Measurements from ENCODE around the gene NPNT.

DNA sequence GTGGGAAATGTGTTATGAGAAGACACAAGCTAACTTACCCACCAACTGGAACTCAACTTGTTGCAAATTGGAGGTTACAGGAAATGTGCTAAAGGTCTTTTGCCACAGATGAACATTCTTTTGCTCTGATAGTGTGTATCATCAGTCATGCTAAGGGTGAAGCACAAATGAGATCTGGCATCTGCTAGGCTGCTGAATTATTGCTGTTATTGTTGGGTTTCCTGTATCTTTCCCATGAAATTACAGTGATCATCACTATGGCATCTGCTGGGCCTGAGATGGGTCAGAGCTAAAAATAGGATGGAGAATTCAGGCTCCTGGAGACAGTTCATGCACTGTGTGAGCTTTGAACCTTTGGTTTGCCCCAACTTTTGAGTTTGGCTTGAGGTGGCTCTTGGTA is 124.5 kb downstream of the NPNT start:
- TF ChIP-seq, protein P1, sequence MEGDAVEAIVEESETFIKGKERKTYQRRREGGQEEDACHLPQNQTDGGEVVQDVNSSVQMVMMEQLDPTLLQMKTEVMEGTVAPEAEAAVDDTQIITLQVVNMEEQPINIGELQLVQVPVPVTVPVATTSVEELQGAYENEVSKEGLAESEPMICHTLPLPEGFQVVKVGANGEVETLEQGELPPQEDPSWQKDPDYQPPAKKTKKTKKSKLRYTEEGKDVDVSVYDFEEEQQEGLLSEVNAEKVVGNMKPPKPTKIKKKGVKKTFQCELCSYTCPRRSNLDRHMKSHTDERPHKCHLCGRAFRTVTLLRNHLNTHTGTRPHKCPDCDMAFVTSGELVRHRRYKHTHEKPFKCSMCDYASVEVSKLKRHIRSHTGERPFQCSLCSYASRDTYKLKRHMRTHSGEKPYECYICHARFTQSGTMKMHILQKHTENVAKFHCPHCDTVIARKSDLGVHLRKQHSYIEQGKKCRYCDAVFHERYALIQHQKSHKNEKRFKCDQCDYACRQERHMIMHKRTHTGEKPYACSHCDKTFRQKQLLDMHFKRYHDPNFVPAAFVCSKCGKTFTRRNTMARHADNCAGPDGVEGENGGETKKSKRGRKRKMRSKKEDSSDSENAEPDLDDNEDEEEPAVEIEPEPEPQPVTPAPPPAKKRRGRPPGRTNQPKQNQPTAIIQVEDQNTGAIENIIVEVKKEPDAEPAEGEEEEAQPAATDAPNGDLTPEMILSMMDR (conservative IDR thresholded peaks at IDR 0.05) = no peak
- no peak for TF ChIP-seq EZH2 (IDR thresholded peaks at IDR 0.05; ENCODE audit: low read depth)
